GM12878 (cell line): ENCODE measurements around the gene EYA2. TPM values are rescaled to one million over a fixed set of nuclear protein-coding genes. Genes with fewer than 3 reads are reported as not detected.

ENCODE experiments used
- ATAC-seq: fragments of 200-7000 bp; cut with Tn5 transposase; 3 replicates; pipeline ENCODE4 v1.9.1; 2020; ENCODE audit warnings: mild to moderate bottlenecking, moderate library complexity
- BruUV-seq: library from RNA; stranded (reverse); fragments of 400-500 nt; replicated peaks from 2 replicates; lab custom pipeline; 2021; lab: Mats Ljungman, UMichigan
- CTCF ChIA-PET: fragments of 300-600 bp; sonication (Branson Sonifier 250); formaldehyde crosslinking; extraction: SDS; loops from one replicate; lab custom pipeline; 2021; ENCODE audit warnings: inconsistent platforms; lab: Yijun Ruan, JAX
- POLR2A ChIA-PET: fragments of 350-600 bp; formaldehyde crosslinking; extraction: SDS; loops from one replicate; lab custom pipeline; 2021; ENCODE audit warnings: inconsistent platforms; lab: Charles Lee
- RAD21 ChIA-PET: fragments of 300-600 bp; sonication (Branson Sonifier 250); formaldehyde crosslinking; loops from one replicate; lab custom pipeline; 2023; ENCODE audit warnings: antibody characterized with exemption; ENCODE audit not compliant: unreplicated experiment; lab: Charles Lee
- SMC1A ChIA-PET: fragments of 300-600 bp; sonication (Branson Sonifier 250); formaldehyde crosslinking; loops from one replicate; lab custom pipeline; 2023; ENCODE audit not compliant: unreplicated experiment, uncharacterized antibody; lab: Charles Lee
- DNase-seq: peaks from one replicate; pipeline ENCODE4 v3.0.0-alpha.2; 2011; ENCODE audit warnings: low read depth, low spot score
- FAIRE-seq: peaks from 3 replicates; lab custom pipeline; 2011; peaks lifted over from hg19 to GRCh38; lab: Jason Lieb, UNC
- H2AFZ ChIP-seq: 2 replicates; pipeline ENCODE4 v1.6.0; 2011; ENCODE audit warnings: low read depth, low read length, control low read depth; ENCODE audit not compliant: control insufficient read depth
- H3K27ac ChIP-seq: 2 replicates; pipeline ENCODE4 v1.5.1; 2011; ENCODE audit warnings: control low read depth; ENCODE audit not compliant: control insufficient read depth, insufficient read depth
- H3K27me3 ChIP-seq, 2 experiments: replicated peaks in 1 of 2; 2 replicates each; pipeline versions ENCODE4 v1.6.0 to v1.6.1; 2011; ENCODE audit warnings: low read length in 1 of 2; ENCODE audit not compliant: control insufficient read depth in 2 of 2, insufficient read depth in 2 of 2
- H3K36me3 ChIP-seq, 2 experiments: 2 replicates each; pipeline ENCODE4 v1.5.1; 2011; ENCODE audit warnings: low read length in 1 of 2; ENCODE audit not compliant: control insufficient read depth in 2 of 2, insufficient read depth in 2 of 2
- H3K4me1 ChIP-seq: 2 replicates; pipeline ENCODE4 v1.6.1; 2011; ENCODE audit warnings: mild to moderate bottlenecking, low read length, moderate library complexity, mixed read lengths; ENCODE audit not compliant: control insufficient read depth, insufficient read depth
- H3K4me2 ChIP-seq: 2 replicates; pipeline ENCODE4 v1.6.0; 2011; ENCODE audit warnings: control low read depth; ENCODE audit not compliant: control insufficient read depth, insufficient read depth
- H3K4me3 ChIP-seq: fragments of 200-600 bp; sonication (generic); 2 replicates; pipeline ENCODE4 v1.5.1; 2016
- H3K79me2 ChIP-seq: 2 replicates; pipeline ENCODE4 v1.6.0; 2011; ENCODE audit warnings: low read length; ENCODE audit not compliant: control insufficient read depth, insufficient read depth
- H3K9ac ChIP-seq: 2 replicates; pipeline ENCODE4 v1.8.0; 2011; ENCODE audit warnings: low read length, control low read depth, mixed read lengths; ENCODE audit not compliant: control insufficient read depth, insufficient read depth
- H3K9me3 ChIP-seq: replicated peaks from 3 replicates; pipeline ENCODE4 v1.5.1; 2011; ENCODE audit warnings: mild to moderate bottlenecking, low read length; ENCODE audit not compliant: control insufficient read depth, insufficient read depth
- H4K20me1 ChIP-seq: 2 replicates; pipeline ENCODE4 v1.6.0; 2011; ENCODE audit not compliant: control insufficient read depth, insufficient read depth
- BCLAF1 ChIP-seq: fragments of 450-650 bp; IDR thresholded peaks from 2 replicates; pipeline ENCODE4 v1.6.1; 2017; ENCODE audit warnings: antibody characterized with exemption, mild to moderate bottlenecking, moderate library complexity
- EED ChIP-seq: sonication (generic); IDR thresholded peaks from 2 replicates; pipeline ENCODE4 v1.6.1; 2016; ENCODE audit warnings: antibody characterized with exemption, low read depth
- EGR1 ChIP-seq, 2 experiments: IDR thresholded peaks; 1 replicate in 1 of 2; 2 replicates in 1 of 2; pipeline ENCODE4 v1.6.1; 2011 to 2012; ENCODE audit warnings: low read depth in 2 of 2, low read length in 2 of 2, borderline replicate concordance in 1 of 2, mild to moderate bottlenecking in 1 of 2, moderate library complexity in 1 of 2
- ESRRA ChIP-seq: IDR thresholded peaks from 2 replicates; pipeline ENCODE4 v1.6.1; 2012; ENCODE audit warnings: mild to moderate bottlenecking, low read length, improper control_type of control experiment
- POLR2AphosphoS2 ChIP-seq: IDR thresholded peaks from 2 replicates; pipeline ENCODE4 v1.6.1; 2011; ENCODE audit warnings: low read depth, mild to moderate bottlenecking, low read length, improper control_type of control experiment, moderate library complexity
- WGBS: methylation state at CpG from one replicate; pipeline ENCODE4 v1.1.6; 2016; ENCODE audit warnings: low lambda C conversion rate; ENCODE audit not compliant: insufficient replicate concordance, insufficient coverage; ENCODE audit errors: missing lambda C conversion rate; 5-methylcytosine and 5-hydroxymethylcytosine counted together
- in situ Hi-C: fragments of 300-500 bp; cut with MboI; formaldehyde crosslinking; loops from 9 replicates; pipeline ENCODE4 v1.14.3; 2018; ENCODE audit warnings: mixed read lengths
- intact Hi-C: fragments of 100-400 bp; cut with micrococcal nuclease; formaldehyde crosslinking; loops from one replicate; pipeline ENCODE4 v1.14.2; 2022; ENCODE audit not compliant: unreplicated experiment
- polyA plus RNA-seq, 11 experiments: library from polyadenylated mRNA; depleted of rRNA in 4 of 11; unstranded in 6 of 11; stranded (reverse) in 5 of 11; fragments of >200 nt; fragmentation: Nextera tagmentation in 4 of 11; fragmentation: Illumina TruSeq in 1 of 11; extraction: Ambion mirVana in 4 of 11; extraction: Trizol in 1 of 11; gene quantifications; 1 replicate in 1 of 11; 2 replicates in 10 of 11; pipeline versions ENCODE4 v1.2.1 to v1.2.3, GENCODE V29; 2011 to 2016; ENCODE audit warnings: inconsistent platforms in 2 of 11, missing spikeins in 2 of 11, low read depth in 1 of 11
- total RNA-seq, 4 experiments: library from RNA; depleted of rRNA in 3 of 4; stranded (reverse); fragments of >200 nt in 3 of 4; fragmentation: Illumina TruSeq in 1 of 4; extraction: Trizol in 1 of 4; gene quantifications; 2 replicates each; pipeline versions ENCODE4 v1.2.1 to v1.2.3, GENCODE V29; 2013 to 2021

EYA2 gene
- total and polyA plus RNA-seq, 10 of the 15 experiments (the other 5 are each of a cell fraction or from before 2014, with no cell fraction given), result 0.20 TPM; not detected in 9

GRCh38 chr20:47160992-47161391 is 266.3 kb downstream of the EYA2 start:
- no peaks in the 10 kb centered on the region for H4K20me1 ChIP-seq
- H3K4me2 ChIP-seq, result no peak overlapping the region
- no peak overlapping the region for H3K9ac ChIP-seq
- SMC1A ChIA-PET, result no interaction called here
- no peaks in the 10 kb centered on the region for H3K79me2 ChIP-seq
- in situ Hi-C loops, result no loop called here
- no peak for TF ChIP-seq POLR2AphosphoS2
- TF ChIP-seq EGR1 (IDR thresholded peaks at IDR 0.05; ENCODE audit: borderline replicate concordance in 1 of 2, low read depth in 2 of 2, low read length in 2 of 2), result no peak
- TF ChIP-seq EED, result no peak
- TF ChIP-seq BCLAF1, result no peak
- POLR2A ChIA-PET, result no interaction called here
- H3K27me3 ChIP-seq, result no peaks in the 10 kb centered on the region; a peak in 1 of 4 replicates
- WGBS, result 75% methylated on average over 14 of the region's 14 CpGs
- CTCF ChIA-PET, result no interaction called here
- no TSS peak for BruUV-seq
- no peak overlapping the region for H3K27ac ChIP-seq
- no peaks in the 10 kb centered on the region; the same call in 2 of the 3 replicates for H3K9me3 ChIP-seq
- FAIRE-seq (no peak), DNase-seq (no peak), ATAC-seq (no peak)
- intact Hi-C loops, result no loop called here
- H3K4me1 ChIP-seq, result no peaks in the 10 kb centered on the region
- RAD21 ChIA-PET, result no interaction called here
- no peak overlapping the region for H3K4me3 ChIP-seq
- H2AFZ ChIP-seq, result no peak overlapping the region
- no peaks in the 10 kb centered on the region for H3K36me3 ChIP-seq

GRCh38 chr20:47161411-47161810 is 266.8 kb downstream of the EYA2 start:
- RAD21 ChIA-PET, result no interaction called here
- no peak overlapping the region for H2AFZ ChIP-seq
- no peak overlapping the region for H3K4me3 ChIP-seq
- no peak overlapping the region for H3K27ac ChIP-seq
- H3K4me2 ChIP-seq, result no peak overlapping the region
- H3K36me3 ChIP-seq, result no peaks in the 10 kb centered on the region
- no peak for DNase-seq
- in situ Hi-C loops (no loop called here), intact Hi-C loops (no loop called here)
- no peak overlapping the region for H3K9ac ChIP-seq
- H3K4me1 ChIP-seq, result no peaks in the 10 kb centered on the region
- CTCF ChIA-PET, result no interaction called here
- POLR2A ChIA-PET, result no interaction called here
- H4K20me1 ChIP-seq, result no peaks in the 10 kb centered on the region
- H3K9me3 ChIP-seq, result no peaks in the 10 kb centered on the region; the same call in 2 of the 3 replicates
- ATAC-seq, result no peak
- H3K27me3 ChIP-seq, result no peaks in the 10 kb centered on the region; a peak in 1 of 4 replicates
- no TSS peak for BruUV-seq
- no peaks in the 10 kb centered on the region for H3K79me2 ChIP-seq
- FAIRE-seq, result no peak
- SMC1A ChIA-PET, result no interaction called here
- WGBS, result 78% methylated on average over 9 of the region's 10 CpGs
- no peak for TF ChIP-seq ESRRA
